ENCODE data around the gene TMEM176A.

Gene TMEM176A

GRCh38 chr7:150820148-150820547 lies 19.6 kb downstream of the TMEM176A start:
- no peak for DNase-seq

DNA sequence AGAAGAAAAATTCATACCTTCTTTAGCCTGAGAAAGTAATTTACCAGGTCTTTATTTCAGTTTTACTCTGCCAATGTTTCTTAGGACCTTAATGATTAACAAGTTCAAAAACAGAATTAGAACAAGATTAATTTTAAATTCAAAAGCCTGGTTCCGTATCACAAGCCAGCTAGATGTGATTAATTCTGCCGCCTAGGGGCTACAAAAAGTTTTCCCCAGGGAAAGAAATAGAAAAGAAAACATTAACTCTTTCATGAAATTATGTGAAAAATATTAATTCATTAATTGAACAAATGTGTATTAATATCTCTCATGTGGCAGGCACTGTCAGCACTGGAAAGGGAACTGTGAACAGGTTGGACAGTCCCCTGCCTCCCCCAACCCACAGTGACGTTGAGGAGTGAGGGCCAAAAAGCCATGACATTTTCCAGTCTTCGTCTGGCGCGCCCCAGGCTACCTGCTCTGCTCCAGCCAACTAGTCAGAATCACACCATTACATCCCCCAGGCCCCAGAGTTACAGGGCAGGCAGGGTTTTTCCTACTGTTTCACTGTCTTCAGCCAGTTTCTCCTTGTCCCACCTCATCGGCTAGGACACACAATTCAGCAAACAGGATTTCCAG lies 20.1 kb downstream of the TMEM176A start:
- no peak for DNase-seq

DNA sequence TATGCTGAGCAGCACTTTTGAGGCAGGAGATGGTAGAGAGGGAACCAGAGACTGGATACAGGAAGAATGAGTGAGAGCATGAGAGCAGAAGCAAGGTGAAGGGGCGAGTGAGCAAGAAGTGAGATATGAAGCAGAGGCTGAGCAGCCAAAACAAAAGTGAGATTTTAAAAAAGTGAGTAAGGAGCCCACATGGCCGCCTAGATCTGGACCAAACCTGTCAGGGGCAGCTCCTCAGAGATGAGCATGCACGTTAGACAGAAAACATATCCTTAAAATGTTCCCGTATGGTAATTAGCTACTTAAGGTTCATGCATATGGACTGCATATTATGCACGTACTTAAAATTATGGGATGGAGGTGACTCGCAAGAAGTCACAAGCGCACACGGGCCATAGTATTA lies 22.5 kb downstream of the TMEM176A start:
- DNase-seq, result no peak

DNA sequence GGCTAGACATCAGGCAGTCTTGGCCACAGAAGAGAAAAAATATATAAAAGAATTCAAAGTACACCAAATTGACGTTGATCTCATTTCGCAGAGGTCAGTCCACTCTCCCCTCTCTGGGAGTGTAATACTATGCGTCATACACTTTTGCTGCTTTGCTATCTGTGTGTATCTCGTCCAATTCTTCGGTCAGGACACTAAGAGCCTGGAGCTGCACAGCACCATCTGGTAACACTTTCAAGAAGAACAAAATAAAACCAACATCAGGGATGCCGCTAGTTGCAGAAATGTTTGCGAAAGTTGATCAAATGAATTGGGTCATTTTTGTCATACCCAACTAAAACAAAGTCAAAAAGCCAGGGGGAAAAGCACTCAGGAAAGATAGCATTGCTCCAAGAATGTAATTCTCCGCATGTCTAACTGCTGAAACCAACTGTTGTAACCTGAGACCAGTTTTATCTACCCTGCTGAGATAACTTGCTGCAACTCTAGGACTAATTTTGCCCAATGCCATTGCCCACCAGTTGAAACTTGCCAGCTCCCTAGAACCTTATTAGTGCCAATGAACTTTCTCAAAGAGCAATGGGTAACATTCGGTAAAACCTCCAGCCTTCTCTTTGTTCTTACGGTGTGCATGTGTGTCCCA lies 23.0 kb downstream of the TMEM176A start:
- DNase-seq, result no peak

- DNase-seq, result no peak
Measured at GRCh38 chr7:150824379-150825177, 24.0 kb downstream of the TMEM176A start.

- no peak for DNase-seq
Measured at GRCh38 chr7:150826061-150826849, 25.7 kb downstream of the TMEM176A start.

GRCh38 chr7:150828384-150828783 lies 27.8 kb downstream of the TMEM176A start:
- DNase-seq, result no peak

DNA sequence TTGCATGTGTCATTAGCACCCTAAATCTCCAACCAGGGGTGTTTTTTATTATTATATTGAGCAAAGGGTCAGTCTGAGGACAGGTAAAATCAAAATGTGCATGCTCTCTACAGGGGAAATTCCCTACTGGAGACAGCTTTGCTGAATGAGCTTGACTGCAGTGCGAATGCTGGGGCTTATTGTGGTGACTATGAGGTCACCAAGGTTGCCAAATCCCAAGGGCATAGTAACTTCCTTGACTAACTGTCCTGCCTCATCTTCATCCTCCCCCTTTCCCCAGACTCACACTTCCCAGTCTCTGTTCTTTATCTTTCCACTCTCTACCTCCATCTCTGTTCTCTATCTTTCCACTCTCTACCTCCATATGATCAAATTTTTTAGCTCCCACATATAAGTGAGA lies 28.9 kb downstream of the TMEM176A start:
- no peak for DNase-seq

GRCh38 chr7:150830937-150831336 lies 30.4 kb downstream of the TMEM176A start:
- no peak for DNase-seq

GRCh38 chr7:150831851-150832250 lies 31.3 kb downstream of the TMEM176A start:
- DNase-seq, result no peak

DNA sequence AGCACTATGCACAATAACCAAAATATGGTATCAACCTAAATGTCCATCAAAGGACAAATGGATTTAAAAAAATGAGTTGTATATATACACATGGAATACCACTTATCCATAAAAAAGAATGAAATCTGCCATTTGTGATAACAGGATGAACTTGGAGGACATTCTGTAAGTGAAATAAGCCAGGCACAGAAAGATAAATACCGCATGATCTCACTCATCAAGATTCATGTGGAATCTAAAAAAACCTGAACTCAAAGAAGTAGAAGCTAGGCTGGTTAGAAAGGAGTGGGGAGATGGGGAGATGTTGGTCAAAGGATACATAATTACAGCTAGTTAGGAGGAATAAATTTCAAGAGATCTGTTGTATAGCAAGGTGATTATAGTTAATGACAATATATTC lies 34.5 kb downstream of the TMEM176A start:
- DNase-seq, result no peak

- DNase-seq, result no peak
Measured at GRCh38 chr7:150835702-150836280, 35.2 kb downstream of the TMEM176A start.

DNA sequence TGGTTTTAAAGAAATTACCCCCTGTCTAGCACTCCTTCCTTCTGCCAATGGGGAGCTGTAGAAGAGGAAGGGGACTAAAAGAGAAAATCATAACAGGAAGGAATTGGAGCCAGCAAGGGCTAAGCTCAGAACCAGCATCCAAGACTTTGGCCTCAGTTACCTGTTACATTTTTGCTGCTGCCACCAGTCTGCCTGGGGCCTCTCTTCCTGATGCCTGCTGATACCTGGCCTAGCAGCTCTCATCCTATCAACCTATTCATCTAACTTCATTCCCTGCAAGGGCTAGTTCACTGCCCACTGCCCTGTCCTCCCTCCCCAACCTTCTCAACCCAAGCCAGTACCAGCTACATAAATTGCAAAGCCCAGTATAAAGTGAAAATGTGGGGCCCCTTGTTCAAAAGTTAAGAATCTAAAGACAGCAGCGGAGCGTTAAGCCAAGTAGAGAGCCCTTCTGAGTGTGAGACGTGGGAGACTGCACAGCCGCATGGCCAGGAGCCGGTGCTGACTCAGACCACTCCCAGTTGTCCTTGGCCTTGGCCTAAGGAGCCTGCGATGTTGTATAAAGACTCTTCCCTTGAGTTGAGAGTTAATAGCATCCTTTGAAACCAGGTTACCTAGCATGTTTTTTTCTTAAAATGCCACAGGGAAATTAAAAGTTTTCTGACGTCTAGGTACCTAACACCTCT lies 38.5 kb downstream of the TMEM176A start:
- DNase-seq, result no peak

- DNase-seq, result no peak
Measured at GRCh38 chr7:150842018-150842417, 41.4 kb downstream of the TMEM176A start.

- DNase-seq, result no peak
Measured at GRCh38 chr7:150842716-150843115, 42.1 kb downstream of the TMEM176A start.

GRCh38 chr7:150845421-150845861 lies 44.9 kb downstream of the TMEM176A start:
- no peak for DNase-seq

DNA sequence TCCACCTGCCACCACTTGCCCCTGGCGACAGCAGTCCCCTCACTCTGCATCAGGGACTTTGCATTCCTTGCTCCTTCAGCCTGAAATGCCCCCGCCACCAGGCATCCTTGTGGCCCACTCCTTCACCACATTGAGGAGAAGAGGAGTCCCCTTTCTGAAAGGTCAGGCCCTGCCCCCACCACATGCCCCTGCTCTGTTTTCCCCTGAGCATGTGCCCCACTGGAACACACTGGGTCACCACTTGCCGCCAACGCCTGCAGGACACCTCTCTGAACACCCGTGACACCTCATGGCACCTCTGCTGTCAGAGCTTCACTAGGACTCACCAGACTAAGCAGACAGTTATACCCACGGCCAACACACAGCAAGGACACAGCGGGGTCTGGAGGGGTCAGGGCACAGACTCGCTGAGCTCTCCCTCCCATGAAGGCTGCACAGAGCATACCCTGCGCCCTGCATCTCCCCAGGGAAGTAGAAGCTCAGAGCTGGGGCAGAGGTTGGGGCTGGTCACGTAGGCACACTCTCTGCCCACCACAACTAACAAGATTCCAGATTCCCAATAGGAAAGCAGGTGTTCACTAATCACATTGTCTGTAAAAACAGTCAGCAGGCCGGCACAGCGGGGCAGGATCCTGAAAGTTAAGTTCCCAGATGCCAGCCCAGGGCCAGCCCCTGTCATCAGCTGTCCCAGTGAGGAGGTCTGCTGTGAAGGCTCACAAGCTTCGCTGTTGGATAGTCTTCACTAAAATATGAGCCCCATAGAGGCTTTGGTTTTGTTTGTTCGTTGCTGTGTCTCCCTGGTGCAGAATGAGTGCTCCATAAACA lies 45.9 kb downstream of the TMEM176A start:
- DNase-seq, result no peak

- no peak for DNase-seq
Measured at GRCh38 chr7:150847536-150847935, 47.0 kb downstream of the TMEM176A start.

- no peak for DNase-seq
Measured at GRCh38 chr7:150848111-150848510, 47.5 kb downstream of the TMEM176A start.

- no peak for DNase-seq
Measured at GRCh38 chr7:150848561-150849115, 48.1 kb downstream of the TMEM176A start.

GRCh38 chr7:150849204-150849775 lies 48.7 kb downstream of the TMEM176A start:
- no peak for DNase-seq
